T-helper 1 cell treated with Interleukin-12 subunit alpha and Interleukin-12 subunit beta and Interleukin-4 antibody, amounts not matched to agents 30 ng/mL and 1 ng/mL, for 36 hours (primary cell): Measurements from ENCODE around the gene EDN2. TPM values are rescaled to one million over a fixed set of nuclear protein-coding genes. Genes with fewer than 3 reads are reported as not detected.

Experiments
- intact Hi-C: fragments of 100-400 bp; cut with micrococcal nuclease; formaldehyde crosslinking; loops from one replicate; pipeline ENCODE4 v1.15.1; 2024
- total RNA-seq: library from RNA; stranded (reverse); gene quantifications from 2 replicates; pipeline ENCODE4 v1.2.3, GENCODE V29; 2022

EDN2 gene
- total RNA-seq, 1 donor from 2014 or later = not detected

DNA sequence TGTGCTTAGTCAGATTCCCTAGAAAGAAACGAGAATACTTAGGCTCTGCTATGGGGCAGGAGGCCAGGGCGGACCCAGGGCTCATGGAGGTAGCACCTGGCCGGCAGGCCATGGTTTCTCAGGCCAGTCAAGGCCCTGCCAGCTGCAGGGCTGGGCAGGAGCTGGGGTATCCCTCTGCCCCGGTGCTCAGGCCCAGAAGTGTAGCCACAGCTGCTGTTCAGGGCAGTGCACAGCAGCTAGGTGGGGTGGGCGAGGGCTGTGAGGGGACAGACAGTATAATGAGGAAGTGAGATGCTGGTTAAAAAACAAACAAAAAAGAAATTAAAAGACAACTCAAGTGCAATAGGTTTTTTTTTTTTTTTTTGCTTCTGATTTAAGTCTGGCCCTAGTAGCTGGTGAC, 34.0 kb upstream of the EDN2 start:
- intact Hi-C loops = loop anchor here (5.0 kb wide), 1 partner anchor 514 kb away; no protein-coding TSS in a partner anchor

DNA sequence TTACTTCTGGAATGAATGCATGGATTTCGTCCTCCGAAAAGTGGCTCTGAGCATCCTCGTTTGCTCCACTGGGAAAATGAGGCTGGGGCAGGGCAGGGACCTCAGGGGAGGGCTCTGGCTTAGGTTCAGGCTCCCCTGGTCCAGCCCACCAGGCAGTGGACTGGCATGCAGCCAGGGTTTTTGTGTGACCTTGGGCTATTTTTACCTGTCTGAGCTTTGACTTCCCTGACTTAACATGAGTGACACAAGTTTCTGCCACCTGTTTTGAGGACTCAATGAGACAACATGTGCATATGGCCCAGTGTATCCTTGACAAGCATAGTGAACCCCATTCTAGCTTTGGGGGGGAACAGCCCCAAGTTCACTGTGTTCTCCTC, 32.6 kb upstream of the EDN2 start:
- intact Hi-C loops = loop anchor here (2.0 to 5.0 kb wide), 2 partner anchors 352 to 515 kb away; no protein-coding TSS in a partner anchor

DNA sequence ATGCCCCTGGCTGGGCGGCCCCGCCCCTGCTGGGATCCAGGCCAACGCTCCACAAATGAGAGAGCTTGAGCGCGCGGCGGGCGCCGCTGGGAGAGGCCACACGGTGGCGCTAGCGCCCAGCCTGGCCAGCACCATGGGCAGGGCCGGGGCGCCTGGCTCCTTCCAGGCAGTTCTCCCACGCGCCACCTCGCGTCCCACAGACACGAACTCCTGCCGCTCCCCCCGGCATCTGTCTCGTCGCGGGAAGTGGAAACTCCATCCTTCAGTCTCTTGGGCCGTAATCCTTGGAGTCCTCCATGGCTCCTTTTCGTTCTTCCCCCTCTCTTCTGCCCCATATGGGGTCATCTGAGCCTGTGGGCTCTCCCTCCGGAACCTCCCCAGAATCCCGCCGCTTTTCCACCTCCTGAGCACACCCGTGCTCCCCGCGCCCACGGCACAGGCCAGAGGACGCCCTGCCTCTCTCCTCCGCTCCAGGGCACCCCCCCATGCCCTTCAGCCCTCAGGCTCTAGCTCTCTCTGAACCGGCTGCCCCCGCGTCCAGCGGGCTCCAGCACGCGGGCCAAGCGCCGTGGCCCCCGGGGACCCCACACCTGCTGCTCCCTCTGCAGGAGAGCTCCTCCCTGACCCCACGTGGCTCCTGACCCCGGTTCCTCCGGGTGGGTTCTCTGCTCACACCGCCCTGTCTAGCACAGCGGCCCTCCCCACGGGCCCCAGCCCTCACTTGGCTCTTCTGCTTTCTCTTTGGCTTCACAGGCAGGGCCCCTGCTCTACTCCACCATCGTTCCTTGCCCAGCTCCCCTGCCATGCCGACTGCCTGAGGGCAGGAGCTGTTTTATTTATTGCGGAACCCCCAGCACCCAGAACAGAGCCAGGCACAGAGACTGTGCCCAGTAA, 31.9 kb upstream of the EDN2 start:
- intact Hi-C loops = loop anchor here (1.0 to 5.0 kb wide), 3 partner anchors 352 to 657 kb away; no protein-coding TSS in a partner anchor

DNA sequence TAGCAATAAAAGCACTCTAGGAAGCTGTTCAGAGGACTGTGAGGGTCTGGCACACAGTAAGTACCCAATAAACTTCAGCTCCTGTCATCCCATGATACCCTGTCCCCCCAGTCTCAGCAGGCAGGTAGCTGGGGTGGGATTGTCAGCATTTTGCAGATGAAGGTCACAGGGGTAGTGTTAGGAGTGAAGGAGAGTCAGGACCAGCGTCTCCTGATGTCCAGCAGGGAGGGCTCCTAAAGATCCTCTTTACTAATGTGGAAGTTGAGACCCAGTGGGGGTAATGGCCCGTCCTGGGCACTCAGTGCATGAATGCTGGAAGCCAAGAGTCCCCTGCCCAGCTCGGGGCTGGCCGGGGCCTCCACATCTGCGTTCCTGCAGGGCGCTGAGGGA, 31.3 kb upstream of the EDN2 start:
- intact Hi-C loops = loop anchor here (1.0 to 5.0 kb wide), 3 partner anchors 353 to 658 kb away; no protein-coding TSS in a partner anchor

DNA sequence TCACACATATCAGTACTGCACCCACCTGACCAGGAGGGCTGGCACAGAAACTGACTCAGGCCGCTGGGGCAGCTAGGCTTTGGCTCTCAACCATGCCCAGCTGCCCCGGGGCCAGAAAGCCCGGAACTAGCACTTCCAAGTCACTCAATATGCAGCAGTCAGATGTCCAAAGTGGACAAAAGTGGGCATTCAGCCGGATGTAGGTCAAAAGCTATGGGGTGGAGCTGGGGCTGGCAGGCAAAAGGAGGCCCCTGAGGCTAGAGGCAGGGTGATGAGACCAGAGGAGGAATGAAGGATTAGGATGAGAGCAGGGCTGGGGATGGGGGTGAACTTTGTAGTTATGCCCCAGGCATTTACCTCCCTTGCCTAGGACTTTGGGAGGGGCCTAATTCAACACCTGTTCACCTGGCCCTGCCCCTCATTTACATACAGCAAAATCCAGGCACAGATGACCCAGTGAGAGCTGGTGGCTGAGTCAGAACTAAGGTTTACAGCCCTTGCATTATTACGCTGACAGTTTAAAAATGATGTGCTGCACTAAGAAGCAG, 30.7 kb upstream of the EDN2 start:
- intact Hi-C loops = loop anchor here (5.0 kb wide), 1 partner anchor 517 kb away; no protein-coding TSS in a partner anchor

DNA sequence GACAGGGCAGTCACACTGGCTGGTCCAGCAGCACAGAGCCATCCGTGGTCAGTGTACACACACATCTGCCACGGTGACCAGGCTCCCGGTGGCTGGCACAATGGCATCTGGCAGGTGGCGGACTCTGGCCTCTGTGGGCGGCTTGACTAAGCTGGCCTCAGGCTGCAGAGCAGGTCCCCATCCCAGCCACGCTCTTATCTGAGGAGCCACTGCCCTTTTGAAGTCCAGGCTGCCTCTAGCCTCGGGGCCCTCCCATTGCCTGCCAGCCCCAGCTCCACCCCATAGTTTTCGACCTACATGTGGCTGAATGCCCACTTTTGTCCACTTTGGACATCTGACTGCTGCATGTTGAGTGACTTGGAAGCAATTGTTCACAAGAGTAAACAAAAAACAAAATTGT, 29.9 kb upstream of the EDN2 start:
- intact Hi-C loops = no loop called here

DNA sequence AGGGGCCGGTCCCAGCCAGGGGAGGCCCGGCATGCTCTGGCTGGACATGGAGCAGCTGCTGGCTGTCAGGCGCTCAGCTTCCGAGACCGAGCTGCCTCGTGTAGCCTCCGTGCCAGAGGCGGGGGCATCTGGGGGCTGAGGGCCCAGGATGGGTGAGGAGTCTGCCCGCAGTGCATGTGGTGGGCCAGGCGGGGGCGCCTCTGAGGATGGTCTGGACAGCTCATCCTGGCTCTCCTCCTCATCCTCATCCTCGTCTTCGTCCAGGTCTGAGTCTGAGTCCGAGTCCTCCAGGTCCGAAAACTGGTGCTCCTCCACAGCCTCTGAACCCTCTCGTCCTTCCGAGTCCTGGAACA, 28.9 kb upstream of the EDN2 start:
- intact Hi-C loops = no loop called here

DNA sequence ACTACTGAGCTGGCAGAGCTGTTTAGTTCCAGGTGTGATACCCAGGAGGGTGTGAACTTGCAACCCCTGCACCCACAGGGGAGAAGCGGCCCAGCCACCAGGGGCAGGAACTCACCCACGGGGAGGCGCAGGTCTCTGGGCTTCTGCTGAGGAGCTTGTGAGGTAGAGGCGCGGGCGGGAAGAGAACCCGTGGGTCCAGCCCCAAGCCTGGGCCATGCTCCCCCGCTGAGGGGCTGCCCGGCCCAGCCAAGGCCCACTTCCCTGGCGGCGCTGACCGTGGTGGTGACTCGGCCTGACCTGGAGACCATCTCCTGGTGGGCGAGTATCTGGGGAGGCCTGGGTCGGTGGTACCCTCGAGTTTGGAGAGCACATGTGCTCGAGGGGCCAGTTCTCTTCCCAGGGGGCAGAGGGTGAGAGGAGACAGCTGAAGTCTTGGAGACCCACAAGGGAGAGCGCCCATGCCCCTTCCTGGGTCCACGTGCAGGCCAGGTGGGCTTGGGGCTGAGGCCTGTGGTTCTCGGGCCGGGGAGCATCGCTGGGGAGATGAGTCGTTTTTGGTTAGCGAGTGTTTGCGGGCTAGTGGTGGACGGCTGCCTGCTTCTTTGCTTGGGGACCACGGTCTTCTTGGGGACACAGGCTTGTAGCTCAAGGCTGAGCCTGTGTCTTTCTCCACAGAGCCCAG, 28.4 kb upstream of the EDN2 start:
- intact Hi-C loops = no loop called here

DNA sequence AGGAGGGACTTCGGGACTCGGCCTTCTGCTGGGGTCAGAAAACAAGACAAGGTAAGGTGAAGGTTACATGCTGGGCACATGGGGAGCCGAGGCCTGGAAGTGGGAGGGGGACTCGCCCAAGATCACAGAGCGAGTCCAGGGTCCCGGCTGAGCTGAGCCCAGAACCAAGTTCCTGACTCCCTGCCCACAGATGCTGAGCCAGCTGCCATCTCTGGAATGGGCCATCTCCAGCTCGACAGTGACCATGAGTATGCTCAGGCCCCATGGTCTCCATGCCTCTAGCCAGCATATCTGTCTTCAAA, 26.7 kb upstream of the EDN2 start:
- intact Hi-C loops = no loop called here

DNA sequence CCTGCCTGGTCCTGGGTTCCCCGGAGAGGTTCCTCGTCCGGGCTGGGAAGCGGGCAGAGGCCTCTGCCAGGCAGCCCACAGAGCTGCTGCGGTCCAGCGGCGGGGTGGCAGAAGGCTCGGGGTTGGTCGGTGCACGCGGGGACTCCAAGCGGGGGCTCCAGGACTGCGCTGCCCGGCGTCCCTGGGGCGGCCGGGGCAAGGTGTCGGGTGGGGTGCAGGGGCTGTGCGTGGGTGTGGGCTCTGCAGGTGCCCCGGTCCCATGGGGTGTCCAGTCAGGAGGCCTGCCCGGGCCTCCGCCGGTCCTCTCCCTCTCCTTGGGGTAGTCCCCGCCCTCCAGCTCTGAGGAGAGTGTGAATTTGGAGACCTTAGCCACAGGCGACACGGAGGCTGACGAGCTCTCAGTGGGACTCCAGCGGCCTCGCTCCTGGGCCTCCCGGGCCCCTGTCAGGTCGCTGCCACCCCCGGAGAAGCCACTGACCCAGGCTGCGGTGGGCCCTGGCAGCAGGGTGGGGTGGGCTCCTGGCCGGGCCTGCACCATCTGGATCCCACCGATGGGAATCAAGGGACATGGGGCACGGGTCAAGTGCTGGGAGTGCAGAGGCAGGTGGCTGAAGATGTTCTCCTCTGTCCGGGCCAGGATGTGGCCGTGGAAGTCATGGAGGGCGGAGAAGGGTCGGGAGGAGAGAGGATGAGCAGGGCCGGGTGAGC, 26.2 kb upstream of the EDN2 start:
- intact Hi-C loops = no loop called here

DNA sequence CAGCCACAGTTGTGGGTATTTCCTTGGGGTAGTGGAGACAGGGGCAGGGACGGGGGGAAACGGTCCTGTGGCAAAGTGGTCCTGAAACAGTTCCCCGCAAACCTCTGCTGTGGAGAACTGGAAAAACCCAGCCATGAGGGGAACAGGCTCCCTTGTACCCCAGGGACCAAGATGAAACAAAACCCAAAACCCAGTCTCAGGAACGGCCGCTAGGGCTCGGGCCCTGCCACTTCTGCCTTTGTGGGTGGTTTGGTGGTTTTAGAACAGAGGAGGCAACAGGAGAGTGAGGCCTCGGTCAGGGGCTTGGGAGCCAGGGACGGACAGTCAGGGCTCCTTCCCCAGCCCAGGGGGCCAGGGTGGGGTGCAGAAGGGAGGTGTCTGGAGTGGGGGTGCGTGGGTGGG, 24.8 kb upstream of the EDN2 start:
- intact Hi-C loops = no loop called here

DNA sequence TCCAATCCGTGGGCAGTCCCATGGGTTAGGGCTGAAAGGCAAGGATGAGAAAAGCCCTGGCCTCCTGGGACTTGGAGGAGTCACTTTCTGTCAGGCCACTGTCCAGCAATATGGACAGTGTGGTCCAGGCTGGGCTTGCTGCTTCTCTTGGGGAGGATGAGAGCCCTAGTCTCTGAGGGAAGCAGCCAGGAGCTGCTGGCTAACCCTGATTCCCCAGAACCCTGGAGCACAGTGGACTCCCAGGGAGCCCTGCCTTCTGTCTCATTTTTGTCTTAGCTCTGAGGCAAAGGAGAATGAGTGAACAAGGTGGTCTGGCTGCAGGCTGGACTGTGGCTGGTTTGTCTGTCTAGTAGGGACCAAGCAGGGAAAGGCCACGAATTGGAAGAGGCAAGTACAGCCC, 23.8 kb upstream of the EDN2 start:
- intact Hi-C loops = no loop called here

DNA sequence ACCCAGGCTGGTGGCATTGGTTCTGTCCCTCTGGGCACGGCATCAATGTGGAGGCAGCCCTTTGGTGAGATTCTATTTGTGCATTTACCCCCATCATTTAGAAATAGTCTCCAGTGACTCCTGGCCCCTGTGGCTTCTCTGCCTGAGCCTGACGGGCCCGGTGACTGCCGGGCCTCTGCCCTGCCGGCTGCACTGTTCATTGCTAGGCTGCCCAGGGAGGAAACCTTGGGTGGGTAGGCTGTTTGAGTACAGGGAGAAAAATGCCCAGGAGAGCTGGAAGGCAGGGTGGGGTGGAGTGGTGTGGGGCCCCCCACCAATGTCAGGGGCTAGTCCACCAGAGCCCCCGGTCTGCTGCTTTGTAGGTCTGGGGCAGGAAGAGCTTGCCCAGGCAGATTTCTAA, 23.4 kb upstream of the EDN2 start:
- intact Hi-C loops = no loop called here

DNA sequence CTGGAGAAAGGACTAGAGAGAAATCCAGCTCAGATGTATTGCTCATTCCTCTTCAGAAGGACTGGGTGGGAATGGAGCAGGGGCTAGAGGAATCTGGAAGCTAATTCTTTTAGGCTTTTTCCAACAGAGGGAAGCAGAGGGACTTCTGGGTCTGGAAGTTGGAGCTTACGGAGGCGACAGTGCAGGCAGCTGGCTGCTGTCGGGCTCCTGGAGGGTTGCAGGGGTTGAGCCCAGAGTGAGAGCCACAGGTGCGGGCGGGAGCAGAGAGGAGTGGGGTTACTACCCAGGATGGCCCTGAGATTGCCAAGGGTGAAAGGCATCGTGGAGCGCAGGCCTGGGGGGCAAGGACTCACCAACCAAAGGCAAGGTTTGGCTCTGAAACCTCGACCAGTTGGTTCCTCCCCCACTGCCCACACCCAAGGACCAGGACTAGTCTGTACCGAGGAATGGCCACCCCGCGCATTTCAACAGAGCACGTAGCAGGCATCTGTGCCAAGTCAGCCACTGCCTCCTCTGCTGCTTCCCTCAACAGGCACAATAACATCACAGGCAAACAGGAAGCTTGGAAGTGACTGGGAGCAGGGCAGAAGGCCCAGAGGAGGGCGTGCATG, 22.7 kb upstream of the EDN2 start:
- intact Hi-C loops = no loop called here

DNA sequence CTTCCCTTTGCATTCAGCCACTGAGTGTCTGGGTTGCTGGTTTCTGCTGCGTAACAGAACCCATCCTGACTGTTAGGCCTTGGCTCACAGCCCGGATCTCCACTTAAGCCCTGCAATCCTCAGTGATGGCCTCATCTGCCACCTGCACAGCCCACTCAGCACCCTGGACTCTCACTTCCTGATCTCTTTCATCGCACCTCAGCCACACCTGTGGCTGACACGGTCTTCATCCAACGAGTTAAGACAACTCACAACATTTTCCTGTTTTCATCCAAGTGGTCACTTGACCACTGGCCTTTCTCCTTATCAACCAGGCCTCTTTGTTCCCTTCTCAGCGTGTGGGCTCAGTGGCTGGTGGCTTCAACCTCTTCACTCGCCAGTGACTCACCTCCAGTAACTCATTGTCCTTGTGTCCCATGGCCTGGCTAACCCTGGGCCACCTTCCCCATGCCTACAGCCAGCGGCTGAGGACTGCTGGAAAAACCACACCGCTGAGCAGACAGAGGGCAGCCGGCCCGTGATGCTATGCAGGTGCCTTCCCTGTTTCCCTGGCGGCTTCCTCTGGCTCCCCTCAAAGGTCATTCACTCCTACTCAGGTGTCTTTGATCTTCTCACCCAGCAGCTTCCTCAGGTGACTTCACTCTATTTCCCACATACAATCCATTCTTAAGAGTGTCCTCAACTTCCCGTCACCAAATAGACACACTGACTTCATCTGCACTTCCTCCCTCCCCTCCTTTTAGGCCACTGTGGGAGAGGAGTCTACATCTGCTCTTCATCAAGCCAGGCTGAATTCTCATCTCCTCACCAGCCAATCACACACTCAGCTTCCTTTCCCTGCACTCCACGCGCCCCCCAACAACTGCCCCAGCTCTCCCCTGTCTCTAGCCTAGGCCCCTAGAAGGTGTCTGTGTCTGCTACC, 19.9 kb upstream of the EDN2 start:
- intact Hi-C loops = no loop called here

DNA sequence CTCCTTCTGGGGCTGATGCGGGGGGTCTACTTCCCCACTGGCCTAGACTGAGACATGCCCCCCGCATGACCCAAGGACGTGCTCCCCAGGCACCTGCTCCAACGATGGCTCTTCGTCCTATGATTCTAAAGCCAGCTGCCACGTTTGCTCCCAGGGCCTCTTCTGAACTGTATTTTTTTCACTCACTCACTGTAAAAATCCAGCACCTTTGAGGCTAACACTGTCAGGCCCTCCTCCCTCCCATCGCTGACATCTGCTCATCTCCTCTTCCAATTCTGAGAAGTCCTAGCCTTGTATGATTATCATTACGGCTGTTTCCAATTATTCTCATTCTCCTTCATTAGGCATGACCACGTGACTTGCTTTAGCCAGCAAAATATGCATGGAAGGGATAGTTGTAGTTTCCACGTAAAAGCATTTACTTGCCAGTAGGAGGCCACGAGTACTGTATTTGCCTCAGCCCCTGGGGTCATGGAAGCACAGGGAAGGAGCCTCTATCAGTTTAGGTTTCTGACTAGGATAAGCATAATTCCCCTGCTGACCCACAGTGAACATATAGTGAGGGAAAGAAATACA, 19.1 kb upstream of the EDN2 start:
- intact Hi-C loops = no loop called here

DNA sequence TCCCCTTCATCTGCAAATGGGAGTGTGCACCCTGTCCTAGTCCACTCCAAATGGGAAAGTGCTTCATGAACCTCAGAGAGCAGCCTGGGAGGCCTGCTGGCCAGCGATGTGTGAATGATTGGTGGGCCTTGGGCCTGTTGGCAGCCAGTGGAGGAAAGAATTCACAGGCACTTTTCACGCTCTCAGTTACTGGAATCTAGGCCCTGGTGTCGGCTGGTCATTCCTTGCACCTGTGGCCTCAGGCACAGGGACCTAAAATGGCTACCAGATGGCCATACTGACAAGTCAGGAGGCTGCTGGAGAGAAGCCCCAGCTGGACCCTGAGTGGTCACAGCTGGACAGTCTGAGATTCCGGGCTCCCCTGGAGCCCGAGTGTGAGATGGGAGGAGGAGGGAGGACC, 18.4 kb upstream of the EDN2 start:
- intact Hi-C loops = no loop called here

DNA sequence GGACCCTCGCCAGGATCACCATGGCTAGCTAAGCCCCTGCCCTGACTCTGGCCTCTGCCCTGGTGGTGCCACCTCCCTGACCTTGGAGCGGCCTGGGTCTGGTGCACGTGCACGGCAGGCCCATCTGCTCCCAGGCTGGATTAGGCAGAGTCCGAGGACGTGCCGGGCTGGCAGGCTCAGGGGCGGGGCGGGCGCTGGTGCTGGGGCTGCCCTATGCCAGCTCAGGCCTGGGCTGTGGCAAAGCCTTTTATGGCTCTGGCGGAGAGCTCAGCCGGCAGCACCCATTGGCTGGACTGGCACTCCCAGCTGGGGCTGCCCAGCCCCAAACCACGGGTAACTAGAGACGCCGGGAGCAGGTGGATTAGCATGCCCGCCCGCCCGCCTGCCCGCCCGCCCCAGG, 17.1 kb upstream of the EDN2 start:
- intact Hi-C loops = no loop called here

DNA sequence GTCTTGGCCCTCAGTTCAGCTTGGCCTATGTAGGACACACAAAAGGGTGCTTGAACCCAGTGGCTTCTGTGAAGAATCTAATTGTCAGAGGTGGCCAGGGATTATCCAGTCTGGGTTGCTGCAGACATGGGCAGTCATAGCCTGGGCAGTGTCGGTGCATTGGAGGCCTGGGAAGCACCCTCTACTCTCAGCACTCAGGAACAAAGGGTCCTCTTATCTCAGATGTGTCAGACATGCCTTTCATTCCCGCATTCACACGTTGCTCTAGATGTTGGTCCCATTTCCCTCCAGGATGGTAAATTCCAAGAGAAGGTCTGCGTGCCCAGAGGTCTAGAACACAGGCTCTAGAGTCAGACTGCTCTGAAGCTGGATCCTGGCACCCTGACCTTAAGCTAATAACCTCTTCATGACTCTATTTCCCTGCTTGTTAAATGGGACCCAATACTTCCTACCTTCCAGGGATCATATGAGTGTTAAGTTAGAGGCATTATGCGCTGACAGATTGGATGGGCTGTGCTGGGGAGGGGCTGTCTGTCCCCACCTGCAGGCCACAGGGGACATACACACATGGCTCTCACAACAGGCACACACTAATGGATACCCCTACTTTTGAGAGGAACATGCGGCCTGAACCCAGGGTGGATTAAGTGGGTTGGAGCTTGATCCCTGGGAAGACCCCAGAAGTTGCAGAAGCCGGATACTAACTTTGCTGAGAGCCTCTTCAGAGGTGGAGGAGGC, 16.5 kb upstream of the EDN2 start:
- intact Hi-C loops = no loop called here
